HepG2 (cell line): ENCODE results near the gene LIN7A. TPM values are rescaled to one million over a fixed set of nuclear protein-coding genes. Genes with fewer than 3 reads are reported as not detected.

Experiments used
- CEBPZ ChIP-seq: IDR thresholded peaks from 2 replicates; pipeline ENCODE4 v1.6.1; 2012; ENCODE audit warnings: low read length, improper control_type of control experiment
- HDAC6 ChIP-seq: fragments of 200-600 bp; sonication (generic); IDR thresholded peaks from 2 replicates; pipeline ENCODE4 v1.7.0; 2017; ENCODE audit warnings: mild to moderate bottlenecking, antibody characterized with exemption, low read length, low read depth
- HMG20A ChIP-seq: IDR thresholded peaks from 2 replicates; pipeline ENCODE4 v1.6.1; 2016; ENCODE audit warnings: borderline replicate concordance
- HOXA9 ChIP-seq: sonication (generic); formaldehyde crosslinking; IDR thresholded peaks from 2 replicates; pipeline ENCODE4 v1.8.1; 2022; ENCODE audit warnings: missing genetic modification reagents, mild to moderate bottlenecking, moderate library complexity, borderline replicate concordance
- JUN ChIP-seq: sonication (generic); formaldehyde crosslinking; IDR thresholded peaks from 2 replicates; pipeline ENCODE4 v1.4.0; 2020; ENCODE audit warnings: mild to moderate bottlenecking, missing genetic modification reagents
- KLF11 ChIP-seq: IDR thresholded peaks from 2 replicates; pipeline ENCODE4 v1.6.1; 2016; ENCODE audit warnings: missing compliant biosample characterization
- MLX ChIP-seq: IDR thresholded peaks from 2 replicates; pipeline ENCODE4 v1.6.1; 2016
- ZBTB40 ChIP-seq, 2 experiments: fragments of 450-650 bp in 1 of 2; sonication (generic) in 1 of 2; formaldehyde crosslinking in 1 of 2; IDR thresholded peaks; 2 replicates each; pipeline versions ENCODE4 v1.6.1 to v1.8.0; 2016 to 2022; ENCODE audit warnings: antibody characterized with exemption in 1 of 2, mild to moderate bottlenecking in 1 of 2, missing genetic modification reagents in 1 of 2
- ZBTB7A ChIP-seq: sonication (generic); formaldehyde crosslinking; IDR thresholded peaks from 2 replicates; pipeline ENCODE4 v1.8.0; 2022; ENCODE audit warnings: mild to moderate bottlenecking, missing genetic modification reagents
- polyA plus RNA-seq, 8 experiments: library from polyadenylated mRNA; depleted of rRNA in 3 of 8; stranded (reverse) in 7 of 8; unstranded in 1 of 8; fragments of >200 nt; fragmentation: Illumina TruSeq in 4 of 8; extraction: Trizol in 4 of 8; gene quantifications; 2 replicates each; pipeline versions ENCODE4 v1.2.1 to v1.2.3, GENCODE V29; 2011 to 2016; ENCODE audit warnings: low read depth in 4 of 8, missing spikeins in 1 of 8, mixed read lengths in 1 of 8; ENCODE audit not compliant: insufficient read depth in 1 of 8
- total RNA-seq, 5 experiments: library from RNA; depleted of rRNA; stranded (reverse); fragments of >200 nt; fragmentation: Illumina TruSeq; extraction: Trizol; gene quantifications; 2 replicates each; pipeline ENCODE4 v1.2.3, GENCODE V29; 2016; ENCODE audit warnings: low read depth in 1 of 5

The LIN7A gene
- total and polyA plus RNA-seq, 2 of the 13 experiments (the other 11 are each of a cell fraction or from before 2014, with no cell fraction given): 18.5 to 19.2 TPM

- TF ChIP-seq ZBTB40 (IDR thresholded peaks at IDR 0.05) (no peak), ZBTB40 (CRISPR knock-in tag; IDR thresholded peaks at IDR 0.05) (no peak), HMG20A (CRISPR knock-in tag) (no peak), JUN (CRISPR knock-in tag) (no peak), KLF11 (no peak), CEBPZ (no peak), MLX (CRISPR knock-in tag) (no peak), HOXA9 (CRISPR knock-in tag) (no peak), HDAC6 (no peak), ZBTB7A (CRISPR knock-in tag) (no peak)
Observed at GRCh38 chr12:80902711-80903110, 35.0 kb downstream of the LIN7A start (continued).
